Measurements from ENCODE around the gene FNDC3B. TPM values are rescaled to one million over a fixed set of nuclear protein-coding genes. Genes with fewer than 3 reads are reported as not detected.

Gene FNDC3B
- total and polyA plus RNA-seq, 2 donors from 2014 or later, result 11.8 to 185 TPM

DNA sequence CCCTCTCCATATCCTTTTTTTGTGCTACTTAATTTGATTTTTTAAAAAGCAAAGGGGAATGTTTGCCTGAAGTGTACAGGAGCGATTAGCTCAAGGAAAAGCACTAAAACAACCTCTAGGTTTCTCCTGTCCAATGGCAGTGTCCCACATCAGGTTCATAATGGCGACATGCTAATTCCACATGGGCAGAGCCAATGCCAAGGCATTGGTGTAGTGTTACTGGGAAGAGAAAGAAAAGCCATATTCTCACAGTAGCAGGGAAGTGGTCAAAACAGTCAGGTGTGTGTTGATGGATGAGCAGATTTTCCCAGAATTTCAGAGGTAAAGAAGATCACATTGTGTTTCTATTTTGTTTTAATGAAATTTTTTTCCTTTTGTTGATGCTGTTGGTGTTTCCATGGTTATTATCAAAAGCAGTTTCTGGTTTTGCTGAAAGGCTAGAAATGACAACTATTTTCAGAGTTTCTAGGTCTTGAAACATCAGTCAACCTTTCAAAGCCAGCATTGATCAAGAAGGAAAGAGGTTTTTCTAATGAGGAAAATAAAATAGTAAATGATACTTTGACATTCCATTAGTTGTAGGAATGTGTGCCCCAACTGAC is 65.2 kb downstream of the FNDC3B start:
- Histone ChIP-seq H3K9ac (ENCODE audit: low read length in 3 of 3) (no peak overlapping the region), H3K27me3 (ENCODE audit: control insufficient read depth, insufficient read depth, low read length) (no peaks in the 10 kb centered on the region), H3K27ac (ENCODE audit: low read depth in 2 of 2, low read length in 2 of 2) (no peak overlapping the region), H3K36me3 (ENCODE audit: control insufficient read depth in 2 of 3, insufficient read depth in 3 of 3, low read length in 3 of 3) (peaks cover 0 to 2% (median 0%) of the 10 kb centered on the region in 3 donors), H3K4me1 (ENCODE audit: control insufficient read depth in 2 of 3, insufficient read depth in 2 of 3, low read depth in 1 of 3, low read length in 3 of 3) (peaks cover 0 to 21% (median 7%) of the 10 kb centered on the region in 3 donors), H3K4me3 (ENCODE audit: low read length in 3 of 3) (no peak overlapping the region), H3K9me3 (ENCODE audit: control insufficient read depth in 2 of 3, insufficient read depth in 1 of 3, low read length in 3 of 3) (no peaks in the 10 kb centered on the region)
- TF ChIP-seq, protein P1, sequence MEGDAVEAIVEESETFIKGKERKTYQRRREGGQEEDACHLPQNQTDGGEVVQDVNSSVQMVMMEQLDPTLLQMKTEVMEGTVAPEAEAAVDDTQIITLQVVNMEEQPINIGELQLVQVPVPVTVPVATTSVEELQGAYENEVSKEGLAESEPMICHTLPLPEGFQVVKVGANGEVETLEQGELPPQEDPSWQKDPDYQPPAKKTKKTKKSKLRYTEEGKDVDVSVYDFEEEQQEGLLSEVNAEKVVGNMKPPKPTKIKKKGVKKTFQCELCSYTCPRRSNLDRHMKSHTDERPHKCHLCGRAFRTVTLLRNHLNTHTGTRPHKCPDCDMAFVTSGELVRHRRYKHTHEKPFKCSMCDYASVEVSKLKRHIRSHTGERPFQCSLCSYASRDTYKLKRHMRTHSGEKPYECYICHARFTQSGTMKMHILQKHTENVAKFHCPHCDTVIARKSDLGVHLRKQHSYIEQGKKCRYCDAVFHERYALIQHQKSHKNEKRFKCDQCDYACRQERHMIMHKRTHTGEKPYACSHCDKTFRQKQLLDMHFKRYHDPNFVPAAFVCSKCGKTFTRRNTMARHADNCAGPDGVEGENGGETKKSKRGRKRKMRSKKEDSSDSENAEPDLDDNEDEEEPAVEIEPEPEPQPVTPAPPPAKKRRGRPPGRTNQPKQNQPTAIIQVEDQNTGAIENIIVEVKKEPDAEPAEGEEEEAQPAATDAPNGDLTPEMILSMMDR (IDR thresholded peaks at IDR 0.05; ENCODE audit: borderline replicate concordance, extremely low read depth, insufficient read depth), result no peak
- FAIRE-seq (no peak), DNase-seq (peak in 3 of 5 donors; percentile 71 to 92 (median 88))
- intact Hi-C loops (cut with DNase I), result no loop called here

DNA sequence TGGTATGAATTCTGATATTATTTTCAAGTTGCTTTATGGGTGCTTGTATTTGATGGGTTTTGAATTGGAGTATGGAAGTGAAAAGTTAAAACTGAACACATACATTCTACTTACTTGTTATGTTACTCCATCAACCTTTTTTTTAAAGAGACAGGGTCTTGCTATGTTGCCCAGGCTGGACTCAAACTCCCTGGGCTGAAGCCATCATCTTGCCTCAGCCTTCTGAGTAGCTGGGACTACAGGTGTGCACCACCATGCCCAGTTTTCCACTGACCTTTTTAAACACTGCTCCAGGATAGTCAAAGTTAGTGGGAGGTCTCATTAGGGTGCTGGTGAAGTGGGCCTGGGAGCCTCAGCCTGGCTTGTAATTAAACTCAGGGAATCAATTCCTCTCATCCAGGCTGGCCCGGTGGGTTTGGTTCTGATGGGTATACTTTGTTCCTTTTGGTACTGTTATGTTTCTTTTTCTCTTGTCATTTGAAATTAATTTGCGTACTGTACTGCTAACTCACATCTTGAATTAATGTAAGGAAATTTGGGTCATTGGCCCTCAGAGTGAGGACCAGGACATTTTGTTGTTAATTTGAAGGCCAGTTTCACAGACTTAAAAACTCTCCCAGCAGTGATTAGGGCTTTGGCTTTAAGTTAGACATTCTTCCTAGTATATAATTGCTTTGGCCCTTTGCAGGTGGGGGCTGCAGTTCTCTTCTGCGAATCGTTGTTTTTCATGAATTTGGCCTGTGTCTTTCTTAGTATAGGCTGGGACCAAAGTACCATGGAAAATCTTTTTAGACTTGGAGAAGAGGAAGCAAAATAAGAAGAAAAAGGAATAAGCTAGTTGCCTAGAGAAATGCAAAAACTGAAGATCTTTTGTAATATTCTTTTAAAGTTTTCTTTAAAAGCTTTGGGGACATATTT is 66.9 kb downstream of the FNDC3B start:
- TF ChIP-seq, protein P1 (IDR thresholded peaks at IDR 0.05; ENCODE audit: borderline replicate concordance, extremely low read depth, insufficient read depth), result no peak
- FAIRE-seq (no peak), DNase-seq (no peak)
- H3K36me3 ChIP-seq (ENCODE audit: control insufficient read depth in 2 of 3, insufficient read depth in 3 of 3, low read length in 3 of 3), result peaks cover 0 to 2% (median 0%) of the 10 kb centered on the region in 3 donors
- peak overlapping the region in 1 of 2 donors; percentile 17 for H3K27ac ChIP-seq (ENCODE audit: low read depth in 2 of 2, low read length in 2 of 2)
- H3K27me3 ChIP-seq (ENCODE audit: control insufficient read depth, insufficient read depth, low read length), result no peaks in the 10 kb centered on the region
- H3K9me3 ChIP-seq (ENCODE audit: control insufficient read depth in 2 of 3, insufficient read depth in 1 of 3, low read length in 3 of 3), result no peaks in the 10 kb centered on the region
- intact Hi-C loops (cut with DNase I), result no loop called here
- no peak overlapping the region for H3K4me3 ChIP-seq (ENCODE audit: low read length in 3 of 3)
- peaks cover 0 to 21% (median 7%) of the 10 kb centered on the region in 3 donors for H3K4me1 ChIP-seq (ENCODE audit: control insufficient read depth in 2 of 3, insufficient read depth in 2 of 3, low read depth in 1 of 3, low read length in 3 of 3)
- H3K9ac ChIP-seq (ENCODE audit: low read length in 3 of 3), result no peak overlapping the region

DNA sequence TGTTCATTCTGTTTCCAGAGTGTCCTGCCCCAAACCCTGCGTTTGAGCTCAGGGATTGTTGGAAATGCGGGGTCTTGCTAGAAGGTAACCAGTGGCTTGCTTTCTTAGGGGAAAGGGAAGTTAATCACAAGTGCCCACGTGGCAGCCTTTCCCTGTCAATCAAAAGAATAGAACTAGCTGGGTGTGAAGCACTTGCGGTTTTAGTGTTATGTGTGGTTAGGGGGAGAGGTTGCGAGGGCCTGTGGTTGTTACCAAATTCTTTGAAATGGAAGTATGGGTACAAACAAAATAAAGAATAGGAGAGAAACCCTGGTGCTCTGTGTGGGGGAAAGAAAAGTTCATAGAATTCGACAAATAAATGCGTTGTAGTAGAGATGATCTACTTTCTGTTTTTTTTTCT is 67.6 kb downstream of the FNDC3B start:
- DNase-seq (no peak), FAIRE-seq (no peak)
- TF ChIP-seq, protein P1 (IDR thresholded peaks at IDR 0.05; ENCODE audit: borderline replicate concordance, extremely low read depth, insufficient read depth), result no peak
- no peak overlapping the region for H3K4me3 ChIP-seq (ENCODE audit: low read length in 3 of 3)
- H3K27ac ChIP-seq (ENCODE audit: low read depth in 2 of 2, low read length in 2 of 2), result peak overlapping the region in 1 of 2 donors; percentile 17
- peaks cover 0 to 21% (median 4%) of the 10 kb centered on the region in 3 donors for H3K4me1 ChIP-seq (ENCODE audit: control insufficient read depth in 2 of 3, insufficient read depth in 2 of 3, low read depth in 1 of 3, low read length in 3 of 3)
- H3K9me3 ChIP-seq (ENCODE audit: control insufficient read depth in 2 of 3, insufficient read depth in 1 of 3, low read length in 3 of 3), result no peaks in the 10 kb centered on the region
- H3K27me3 ChIP-seq (ENCODE audit: control insufficient read depth, insufficient read depth, low read length), result no peaks in the 10 kb centered on the region
- intact Hi-C loops (cut with DNase I), result no loop called here
- no peak overlapping the region for H3K9ac ChIP-seq (ENCODE audit: low read length in 3 of 3)
- peaks cover 0 to 2% (median 0%) of the 10 kb centered on the region in 3 donors for H3K36me3 ChIP-seq (ENCODE audit: control insufficient read depth in 2 of 3, insufficient read depth in 3 of 3, low read length in 3 of 3)
